Measurements from ENCODE around the gene AFG3L2.

DNA sequence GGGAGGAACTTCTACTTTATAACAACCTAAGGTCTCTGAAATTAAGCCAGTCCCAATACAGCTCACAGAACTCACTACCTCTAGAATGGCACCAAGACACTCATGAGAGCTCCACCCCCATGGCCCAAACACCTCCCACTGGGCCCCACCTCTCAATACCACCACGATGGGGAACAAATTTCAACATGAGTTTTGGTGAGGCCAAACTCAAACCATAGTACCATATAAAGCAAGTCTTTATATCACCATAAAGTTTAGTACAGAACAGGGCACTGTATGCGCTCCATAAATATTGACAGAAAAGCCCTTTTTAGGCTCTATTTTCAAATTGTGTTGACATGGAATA is 3.3 kb downstream of the AFG3L2 start:
- no peak for TF ChIP-seq POLR2A (IDR thresholded peaks at IDR 0.05)
- TF ChIP-seq, protein P1, sequence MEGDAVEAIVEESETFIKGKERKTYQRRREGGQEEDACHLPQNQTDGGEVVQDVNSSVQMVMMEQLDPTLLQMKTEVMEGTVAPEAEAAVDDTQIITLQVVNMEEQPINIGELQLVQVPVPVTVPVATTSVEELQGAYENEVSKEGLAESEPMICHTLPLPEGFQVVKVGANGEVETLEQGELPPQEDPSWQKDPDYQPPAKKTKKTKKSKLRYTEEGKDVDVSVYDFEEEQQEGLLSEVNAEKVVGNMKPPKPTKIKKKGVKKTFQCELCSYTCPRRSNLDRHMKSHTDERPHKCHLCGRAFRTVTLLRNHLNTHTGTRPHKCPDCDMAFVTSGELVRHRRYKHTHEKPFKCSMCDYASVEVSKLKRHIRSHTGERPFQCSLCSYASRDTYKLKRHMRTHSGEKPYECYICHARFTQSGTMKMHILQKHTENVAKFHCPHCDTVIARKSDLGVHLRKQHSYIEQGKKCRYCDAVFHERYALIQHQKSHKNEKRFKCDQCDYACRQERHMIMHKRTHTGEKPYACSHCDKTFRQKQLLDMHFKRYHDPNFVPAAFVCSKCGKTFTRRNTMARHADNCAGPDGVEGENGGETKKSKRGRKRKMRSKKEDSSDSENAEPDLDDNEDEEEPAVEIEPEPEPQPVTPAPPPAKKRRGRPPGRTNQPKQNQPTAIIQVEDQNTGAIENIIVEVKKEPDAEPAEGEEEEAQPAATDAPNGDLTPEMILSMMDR (IDR thresholded peaks at IDR 0.05 in 8 of 11, conservative IDR thresholded peaks at IDR 0.05 in 3 of 11) = no peak
- no peak for TF ChIP-seq POLR2AphosphoS5 (IDR thresholded peaks at IDR 0.05)

Data from spleen (tissue), 7 donors.